Measurements from ENCODE around the gene STK32C.

DNA sequence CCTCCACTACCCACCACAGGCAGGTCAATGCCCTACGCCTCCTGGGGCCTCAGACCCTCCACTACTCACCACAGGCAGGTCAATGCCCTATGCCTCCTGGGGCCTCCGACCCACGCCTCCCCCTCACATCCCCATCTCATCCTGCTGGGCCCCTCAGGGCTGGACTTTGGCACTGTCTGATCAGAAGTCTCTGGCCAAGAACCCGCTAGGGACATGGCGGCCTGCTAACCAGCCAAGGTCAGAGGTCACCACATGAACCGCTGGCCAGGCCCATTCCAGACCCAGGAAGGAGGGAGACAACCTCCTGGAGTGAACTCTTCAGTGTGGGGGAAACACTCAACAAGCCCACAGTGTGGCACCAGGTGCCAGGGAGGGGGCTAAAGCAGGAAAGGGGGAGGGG is 55.8 kb downstream of the STK32C start:
- TF ChIP-seq, protein P1, sequence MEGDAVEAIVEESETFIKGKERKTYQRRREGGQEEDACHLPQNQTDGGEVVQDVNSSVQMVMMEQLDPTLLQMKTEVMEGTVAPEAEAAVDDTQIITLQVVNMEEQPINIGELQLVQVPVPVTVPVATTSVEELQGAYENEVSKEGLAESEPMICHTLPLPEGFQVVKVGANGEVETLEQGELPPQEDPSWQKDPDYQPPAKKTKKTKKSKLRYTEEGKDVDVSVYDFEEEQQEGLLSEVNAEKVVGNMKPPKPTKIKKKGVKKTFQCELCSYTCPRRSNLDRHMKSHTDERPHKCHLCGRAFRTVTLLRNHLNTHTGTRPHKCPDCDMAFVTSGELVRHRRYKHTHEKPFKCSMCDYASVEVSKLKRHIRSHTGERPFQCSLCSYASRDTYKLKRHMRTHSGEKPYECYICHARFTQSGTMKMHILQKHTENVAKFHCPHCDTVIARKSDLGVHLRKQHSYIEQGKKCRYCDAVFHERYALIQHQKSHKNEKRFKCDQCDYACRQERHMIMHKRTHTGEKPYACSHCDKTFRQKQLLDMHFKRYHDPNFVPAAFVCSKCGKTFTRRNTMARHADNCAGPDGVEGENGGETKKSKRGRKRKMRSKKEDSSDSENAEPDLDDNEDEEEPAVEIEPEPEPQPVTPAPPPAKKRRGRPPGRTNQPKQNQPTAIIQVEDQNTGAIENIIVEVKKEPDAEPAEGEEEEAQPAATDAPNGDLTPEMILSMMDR (IDR thresholded peaks at IDR 0.05) = no peak
- TF ChIP-seq POLR2A (IDR thresholded peaks at IDR 0.05) = no peak
